NCI-H1092 treated with DMSO at 0.1 percent for 48 hours (cell line): ENCODE results near the gene PRPF6.

Experiments used
- DNase-seq: peaks from one replicate; lab custom pipeline; 2025; lab: John Stamatoyannopoulos, UW

The PRPF6 gene

GRCh38 chr20:63945921-63946920 is 34.7 kb upstream of the PRPF6 start:
- no peak for DNase-seq

- DNase-seq = no peak
Measured at GRCh38 chr20:63946986-63947637, 33.8 kb upstream of the PRPF6 start.

GRCh38 chr20:63947638-63948456 is 33.1 kb upstream of the PRPF6 start:
- peak; percentile 24 for DNase-seq

- no peak for DNase-seq
Measured at GRCh38 chr20:63950701-63951397, 30.1 kb upstream of the PRPF6 start.

- no peak for DNase-seq
Measured at GRCh38 chr20:63951398-63952209, 29.3 kb upstream of the PRPF6 start.

- DNase-seq = no peak
Measured at GRCh38 chr20:63952210-63952535, 28.8 kb upstream of the PRPF6 start.

GRCh38 chr20:63952769-63953168 is 28.2 kb upstream of the PRPF6 start:
- DNase-seq = no peak

GRCh38 chr20:63953764-63954429 is 27.0 kb upstream of the PRPF6 start:
- no peak for DNase-seq

- no peak for DNase-seq
Measured at GRCh38 chr20:63955281-63955826, 25.6 kb upstream of the PRPF6 start.

- DNase-seq = peak; percentile 85
Measured at GRCh38 chr20:63955827-63956663, 24.9 kb upstream of the PRPF6 start, which contains the start of gene UCKL1. Gene UCKL1 (minus strand): TSS chr20:63956416. CDS start chr20:63956372, 44 bp downstream.

- no peak for DNase-seq
Measured at GRCh38 chr20:63956664-63957003, 24.3 kb upstream of the PRPF6 start.

- peak; percentile 43 for DNase-seq
Measured at GRCh38 chr20:63957004-63957689, 23.8 kb upstream of the PRPF6 start.

GRCh38 chr20:63957690-63958441 is 23.1 kb upstream of the PRPF6 start:
- DNase-seq = no peak

- no peak for DNase-seq
Measured at GRCh38 chr20:63958471-63958870, 22.5 kb upstream of the PRPF6 start.

GRCh38 chr20:63958964-63959698 is 21.8 kb upstream of the PRPF6 start:
- DNase-seq = no peak

GRCh38 chr20:63959699-63960075 is 21.2 kb upstream of the PRPF6 start:
- no peak for DNase-seq
